Measurements from ENCODE around the gene TNFRSF13B.
"Not testable (repeated sequence)": the region's sequence is repeated elsewhere in the genome, so short reads cannot be mapped to it uniquely, and the experiment has no call there.

Gene TNFRSF13B

DNA sequence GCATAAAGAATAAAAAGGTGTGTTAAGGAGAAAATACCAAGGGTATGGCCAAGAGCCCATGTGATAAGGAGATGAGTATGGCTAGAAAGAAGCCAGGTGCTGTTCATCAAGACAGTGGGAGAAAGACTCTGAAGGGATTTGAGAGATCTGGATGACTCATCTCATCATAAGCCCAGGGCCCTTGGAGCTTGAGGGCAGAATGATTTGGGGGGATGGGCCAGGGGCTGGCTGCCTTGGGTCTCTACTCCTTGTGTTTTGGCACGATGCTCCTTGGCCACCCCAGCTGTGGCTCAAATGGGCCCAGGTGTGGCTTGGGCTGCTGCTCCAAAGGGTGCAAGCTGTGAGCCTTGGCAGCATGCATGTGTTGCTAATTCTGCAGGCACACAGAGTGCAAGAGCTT is 14.5 kb upstream of the TNFRSF13B start:
- no peak for DNase-seq

DNA sequence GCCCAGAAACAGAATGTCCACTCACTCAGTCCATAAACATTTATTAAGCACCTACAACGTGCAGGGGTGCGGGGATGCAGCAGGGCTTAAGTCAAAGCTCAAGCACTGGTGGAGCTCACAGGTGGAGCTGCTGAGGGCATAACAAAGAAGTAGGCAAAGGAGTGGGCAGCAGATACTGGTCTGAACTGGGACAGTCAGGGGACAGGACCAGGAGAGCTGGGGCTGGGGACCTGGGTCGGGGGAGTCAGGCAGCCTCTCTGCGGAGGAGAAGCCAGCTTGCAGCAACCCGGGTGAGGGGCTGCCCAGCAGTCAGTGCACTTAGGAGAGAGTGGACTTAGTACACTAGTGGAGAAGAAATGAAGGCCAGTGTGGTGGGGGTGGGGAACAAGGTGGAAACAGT is 10.0 kb upstream of the TNFRSF13B start:
- DNase-seq = no peak

DNA sequence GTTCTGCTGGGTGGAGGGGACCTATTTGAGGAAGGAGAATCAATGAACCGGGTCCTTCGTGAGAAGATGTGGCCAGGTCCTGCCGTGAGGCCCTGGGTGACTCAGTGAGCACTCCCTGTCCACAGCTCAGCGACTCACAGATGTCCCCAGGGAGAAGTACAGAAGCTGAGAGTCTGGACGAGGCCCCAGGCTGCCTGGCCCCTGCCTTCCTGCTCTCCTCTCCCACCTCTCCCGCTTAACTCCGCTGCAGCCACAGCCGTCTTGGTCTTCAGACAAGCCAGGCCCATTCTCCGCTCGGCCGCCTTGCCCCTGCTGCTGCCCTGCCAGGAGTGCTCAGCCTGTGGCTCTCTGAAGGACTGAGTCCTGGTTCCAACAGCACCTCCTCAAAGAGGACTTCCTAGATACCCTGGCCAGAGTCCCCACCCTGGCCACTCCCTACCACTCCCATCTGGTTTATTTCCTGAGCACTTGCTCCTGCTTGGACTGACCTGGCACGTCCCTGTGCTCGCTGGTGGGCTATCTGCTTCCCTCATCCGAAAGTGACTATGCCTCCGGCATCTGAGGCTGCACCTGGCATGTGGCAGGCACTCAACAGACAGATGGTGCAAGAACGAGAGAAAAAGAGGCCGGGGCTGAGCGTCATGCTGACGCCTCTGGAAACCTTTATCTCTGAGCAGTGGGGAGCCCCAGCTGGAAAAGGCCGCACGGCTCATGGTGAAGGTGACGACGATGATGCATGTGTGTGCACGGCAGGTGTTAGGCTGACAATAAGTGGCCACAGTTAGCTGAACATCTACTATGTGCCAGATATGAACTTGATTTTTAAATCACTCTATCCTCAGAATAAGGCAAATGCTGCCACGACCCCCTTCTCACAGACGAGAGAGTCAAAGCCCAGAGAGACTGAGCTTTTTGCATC is 9.2 kb upstream of the TNFRSF13B start:
- DNase-seq = no peak

- DNase-seq = no peak
These were observed 8.1 kb upstream of the TNFRSF13B start for GRCh38 chr17:16980061-16980460.

GRCh38 chr17:16979237-16979823 is 7.4 kb upstream of the TNFRSF13B start:
- DNase-seq = not testable (repeated sequence)

DNA sequence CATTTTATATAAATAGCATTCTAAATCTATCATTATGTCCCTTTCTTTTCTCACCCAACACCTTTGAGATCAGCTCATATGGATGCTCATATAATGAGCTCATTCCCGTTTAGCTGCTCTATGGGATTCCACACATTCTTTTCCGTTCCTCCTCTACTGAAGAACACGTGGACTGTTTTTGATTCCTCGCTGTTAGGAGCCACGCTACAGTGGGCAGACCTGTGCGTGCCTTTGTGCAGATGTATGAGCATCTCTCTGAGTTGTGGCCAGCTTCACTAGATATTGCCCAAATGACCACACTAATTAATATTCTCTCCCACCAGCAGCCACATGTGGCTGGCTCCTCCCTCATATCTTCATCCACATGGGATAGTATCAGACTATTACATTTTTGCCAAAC is 6.0 kb upstream of the TNFRSF13B start:
- no peak for DNase-seq

DNA sequence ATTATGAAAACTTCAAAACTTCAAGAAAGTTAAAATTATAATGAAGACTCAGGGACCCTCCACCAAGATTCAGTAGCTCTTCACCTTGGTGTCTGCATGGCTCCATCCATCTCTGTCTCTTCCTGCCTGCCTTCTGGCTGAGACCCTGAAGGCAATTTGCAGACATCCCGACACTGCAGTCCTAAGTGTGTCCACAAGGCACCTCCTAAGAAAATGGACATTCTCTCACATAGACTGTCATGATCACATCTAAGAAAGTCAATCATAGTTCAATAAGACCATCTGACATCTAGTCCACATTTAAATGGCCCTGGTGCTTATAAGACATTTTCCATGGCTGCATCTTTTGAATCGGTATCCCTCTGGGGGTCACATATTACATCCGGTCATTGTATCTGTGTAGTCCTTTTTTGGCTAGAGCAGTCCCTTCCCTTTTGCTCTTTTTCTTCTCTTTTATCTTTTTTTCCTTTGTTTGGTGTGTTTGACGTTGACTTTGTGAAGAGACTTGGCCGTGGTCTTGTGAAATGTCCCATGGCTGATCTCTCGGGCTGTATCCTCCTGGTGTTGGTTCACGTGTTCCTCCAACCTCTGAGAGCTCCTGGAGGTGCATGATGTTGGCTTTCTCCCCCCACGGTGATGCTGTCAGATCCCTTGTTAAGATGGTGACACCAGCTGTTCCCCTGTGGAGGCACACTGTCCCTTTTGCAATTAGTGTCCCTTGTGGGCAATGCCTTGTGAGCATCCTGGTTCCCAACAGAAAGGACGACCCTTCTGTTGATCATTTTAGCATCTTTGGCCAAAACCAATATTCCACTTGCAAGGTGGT is 5.0 kb upstream of the TNFRSF13B start:
- DNase-seq = no peak

- no peak for DNase-seq
These were observed 4.1 kb upstream of the TNFRSF13B start for GRCh38 chr17:16975744-16976625.

- DNase-seq = no peak
These were observed 3.3 kb upstream of the TNFRSF13B start for GRCh38 chr17:16975277-16975651.

GRCh38 chr17:16974569-16975276 is 2.8 kb upstream of the TNFRSF13B start:
- DNase-seq = no peak

- no peak for DNase-seq
These were observed 2.0 kb upstream of the TNFRSF13B start for GRCh38 chr17:16973760-16974540.

DNA sequence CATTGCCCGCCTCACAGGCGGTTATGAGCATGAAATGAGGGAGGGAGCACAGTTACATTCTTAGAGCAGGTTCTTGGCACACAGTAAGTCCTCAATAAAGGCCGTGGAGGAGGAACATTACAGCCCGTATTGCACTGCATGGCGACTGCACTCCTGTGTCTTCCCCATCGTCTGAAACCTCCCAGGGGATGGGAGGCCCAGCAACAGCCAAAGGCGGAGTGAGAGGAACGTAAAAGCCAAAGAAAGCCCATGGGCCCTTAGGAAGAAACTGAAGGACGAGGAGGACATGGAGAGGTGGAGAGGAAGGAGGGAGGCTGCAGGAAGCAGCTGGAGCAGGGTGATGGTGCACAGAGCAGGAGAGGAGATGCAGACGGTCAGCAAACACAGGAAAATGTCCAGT is 1.1 kb upstream of the TNFRSF13B start:
- DNase-seq = not testable (repeated sequence)

GRCh38 chr17:16972346-16972745 is 428 bp upstream of the TNFRSF13B start:
- DNase-seq = no peak

- DNase-seq = no peak
These were observed 1.7 kb downstream of the TNFRSF13B start for GRCh38 chr17:16969931-16970906.

DNA sequence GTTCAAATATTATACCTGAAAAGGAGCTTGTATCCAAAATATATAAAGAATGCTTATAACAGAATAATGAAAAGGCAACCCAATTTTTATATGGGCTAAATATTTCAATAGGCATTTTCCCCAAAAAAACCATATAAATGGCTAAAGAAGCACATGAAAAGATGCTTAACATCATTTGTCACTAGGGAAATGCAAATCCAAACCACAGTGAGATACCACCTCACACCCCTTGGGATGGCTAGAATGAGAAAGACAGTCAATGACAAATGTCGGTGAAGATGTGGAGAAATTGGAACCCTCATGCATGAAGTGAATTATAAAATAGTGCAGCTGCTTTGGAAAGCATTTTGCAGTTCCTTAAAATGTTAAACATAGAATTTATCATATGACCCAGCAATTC is 3.1 kb downstream of the TNFRSF13B start:
- DNase-seq = no peak

DNA sequence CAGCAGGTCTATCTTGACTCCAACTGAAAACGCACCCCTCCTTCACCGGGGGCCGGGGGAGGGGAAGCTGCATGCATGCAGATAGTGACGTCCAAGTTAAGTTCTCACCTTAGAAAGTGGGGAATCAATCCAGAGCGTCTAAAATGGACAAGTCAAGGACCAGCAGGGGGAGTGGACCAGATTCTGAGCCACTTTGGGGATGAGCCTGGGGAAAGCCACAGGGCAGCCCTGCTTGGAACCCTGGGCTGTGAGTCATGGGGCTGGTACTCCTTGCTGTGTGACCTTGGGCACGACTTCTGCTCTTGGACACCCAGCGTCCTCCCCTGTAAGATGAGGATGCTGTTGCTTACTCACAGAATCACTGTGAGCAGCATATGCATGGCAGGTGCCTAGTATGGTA is 9.1 kb downstream of the TNFRSF13B start:
- no peak for DNase-seq

DNA sequence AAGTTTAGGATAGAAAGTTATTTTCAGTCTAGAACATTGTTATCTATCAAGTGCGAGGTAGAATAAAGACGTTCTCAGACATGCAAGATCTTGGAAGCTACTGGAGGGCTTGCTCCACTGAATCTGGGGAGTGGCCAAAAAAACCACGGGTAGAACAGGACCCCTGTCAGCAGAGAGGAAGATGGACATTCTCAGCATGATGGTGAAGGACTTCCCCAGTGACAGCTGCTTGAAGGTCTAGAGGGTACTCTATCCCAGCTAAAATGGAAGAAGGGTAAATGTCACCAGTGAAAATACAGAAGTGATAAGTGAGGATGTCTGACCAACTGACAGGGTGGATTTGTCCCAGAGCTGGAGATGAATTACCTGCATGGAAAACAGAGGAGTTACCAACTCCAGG is 10.1 kb downstream of the TNFRSF13B start:
- no peak for DNase-seq

GRCh38 chr17:16961022-16961421 is 10.9 kb downstream of the TNFRSF13B start:
- not testable (repeated sequence) for DNase-seq

GRCh38 chr17:16955011-16955410 is 16.9 kb downstream of the TNFRSF13B start:
- DNase-seq = not testable (repeated sequence)

- no peak for DNase-seq
These were observed 17.4 kb downstream of the TNFRSF13B start for GRCh38 chr17:16954521-16954920.

Measured in GOT3 (cell line).